Liver (tissue), 3 donors: ENCODE results near the gene DOC2B.
"Not testable (repeated sequence)": the region's sequence is repeated elsewhere in the genome, so short reads cannot be mapped to it uniquely, and the experiment has no call there.

Experiments
- FOXA2 ChIP-seq: IDR thresholded peaks from 2 replicates; pipeline ENCODE4 v1.6.1; 2016; ENCODE audit warnings: antibody characterized with exemption
- JUND ChIP-seq, 2 donors: IDR thresholded peaks; 2 replicates each; pipeline ENCODE4 v1.6.1; 2016; ENCODE audit warnings: antibody characterized with exemption in 2 of 2
- RAD21 ChIP-seq, 2 donors: IDR thresholded peaks; 2 replicates each; pipeline ENCODE4 v1.6.1; 2016; ENCODE audit warnings: antibody characterized with exemption in 2 of 2, mild to moderate bottlenecking in 2 of 2
- SP1 ChIP-seq: IDR thresholded peaks from 2 replicates; pipeline ENCODE4 v1.6.1; 2018; ENCODE audit warnings: antibody characterized with exemption, mild to moderate bottlenecking
- YY1 ChIP-seq: IDR thresholded peaks from 2 replicates; pipeline ENCODE4 v1.6.1; 2016; ENCODE audit warnings: antibody characterized with exemption, mild to moderate bottlenecking
- TF ChIP-seq, protein P1 (sequence below): fragments of 150-350 bp; IDR thresholded peaks from 2 replicates; pipeline ENCODE4 v1.5.1; 2017; ENCODE audit warnings: improper control_type of control experiment, low read depth, low read length; ENCODE audit not compliant: missing input control
- TF ChIP-seq, protein P2 (sequence below): IDR thresholded peaks from 2 replicates; pipeline ENCODE4 v1.6.1; 2016; ENCODE audit warnings: antibody characterized with exemption
- TF ChIP-seq, protein P3 (sequence below): IDR thresholded peaks from 2 replicates; pipeline ENCODE4 v1.6.1; 2016; ENCODE audit warnings: antibody characterized with exemption
- donor health status: healthy.
- donor health status: healthy.

DNA sequence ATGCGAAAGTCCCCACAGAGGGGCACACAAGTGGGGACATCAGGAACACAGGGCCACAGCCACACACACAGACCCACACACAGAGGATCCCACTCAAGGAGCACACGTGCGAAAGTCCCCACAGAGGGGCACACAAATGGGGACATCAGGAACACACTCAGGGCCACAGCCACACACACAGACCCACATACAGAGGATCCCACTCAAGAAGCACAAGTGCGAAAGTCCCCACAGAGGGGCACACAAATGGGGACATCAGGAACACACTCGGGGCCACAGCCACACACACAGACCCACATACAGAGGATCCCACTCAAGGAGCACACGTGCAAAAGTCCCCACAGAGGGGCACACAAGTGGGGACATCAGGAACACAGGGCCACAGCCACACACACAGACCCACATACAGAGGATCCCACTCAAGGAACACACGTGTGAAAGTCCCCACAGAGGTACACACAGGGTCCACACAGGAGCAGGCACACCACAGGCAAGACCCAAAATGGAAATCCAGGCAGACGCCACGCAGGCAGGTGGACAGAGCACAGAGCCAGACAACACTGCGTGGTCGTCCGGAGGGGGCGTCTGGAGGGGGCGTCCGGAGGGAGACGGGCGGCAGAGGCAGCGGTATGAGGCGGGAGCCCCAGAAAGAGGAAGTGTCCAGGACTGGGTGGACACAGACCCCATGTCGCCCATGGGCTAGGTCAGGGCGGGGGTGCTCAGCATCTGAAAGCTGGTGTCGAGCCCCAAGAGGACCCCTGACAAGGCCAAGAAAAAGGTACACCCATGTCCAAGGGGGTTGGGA, 41.8 kb downstream of the DOC2B start:
- TF ChIP-seq, protein P1, sequence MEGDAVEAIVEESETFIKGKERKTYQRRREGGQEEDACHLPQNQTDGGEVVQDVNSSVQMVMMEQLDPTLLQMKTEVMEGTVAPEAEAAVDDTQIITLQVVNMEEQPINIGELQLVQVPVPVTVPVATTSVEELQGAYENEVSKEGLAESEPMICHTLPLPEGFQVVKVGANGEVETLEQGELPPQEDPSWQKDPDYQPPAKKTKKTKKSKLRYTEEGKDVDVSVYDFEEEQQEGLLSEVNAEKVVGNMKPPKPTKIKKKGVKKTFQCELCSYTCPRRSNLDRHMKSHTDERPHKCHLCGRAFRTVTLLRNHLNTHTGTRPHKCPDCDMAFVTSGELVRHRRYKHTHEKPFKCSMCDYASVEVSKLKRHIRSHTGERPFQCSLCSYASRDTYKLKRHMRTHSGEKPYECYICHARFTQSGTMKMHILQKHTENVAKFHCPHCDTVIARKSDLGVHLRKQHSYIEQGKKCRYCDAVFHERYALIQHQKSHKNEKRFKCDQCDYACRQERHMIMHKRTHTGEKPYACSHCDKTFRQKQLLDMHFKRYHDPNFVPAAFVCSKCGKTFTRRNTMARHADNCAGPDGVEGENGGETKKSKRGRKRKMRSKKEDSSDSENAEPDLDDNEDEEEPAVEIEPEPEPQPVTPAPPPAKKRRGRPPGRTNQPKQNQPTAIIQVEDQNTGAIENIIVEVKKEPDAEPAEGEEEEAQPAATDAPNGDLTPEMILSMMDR = not testable (repeated sequence)
- TF ChIP-seq, protein P2, sequence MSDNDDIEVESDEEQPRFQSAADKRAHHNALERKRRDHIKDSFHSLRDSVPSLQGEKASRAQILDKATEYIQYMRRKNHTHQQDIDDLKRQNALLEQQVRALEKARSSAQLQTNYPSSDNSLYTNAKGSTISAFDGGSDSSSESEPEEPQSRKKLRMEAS = not testable (repeated sequence)
- TF ChIP-seq, protein P3, sequence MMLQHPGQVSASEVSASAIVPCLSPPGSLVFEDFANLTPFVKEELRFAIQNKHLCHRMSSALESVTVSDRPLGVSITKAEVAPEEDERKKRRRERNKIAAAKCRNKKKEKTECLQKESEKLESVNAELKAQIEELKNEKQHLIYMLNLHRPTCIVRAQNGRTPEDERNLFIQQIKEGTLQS = not testable (repeated sequence)
- not testable (repeated sequence) for TF ChIP-seq YY1; FOXA2; RAD21 (IDR thresholded peaks at IDR 0.05); JUND (IDR thresholded peaks at IDR 0.05); SP1
